ENCODE results near the gene B4GALT7.
"Not testable (repeated sequence)": the region's sequence is repeated elsewhere in the genome, so short reads cannot be mapped to it uniquely, and the experiment has no call there.

Gene B4GALT7, protein sequence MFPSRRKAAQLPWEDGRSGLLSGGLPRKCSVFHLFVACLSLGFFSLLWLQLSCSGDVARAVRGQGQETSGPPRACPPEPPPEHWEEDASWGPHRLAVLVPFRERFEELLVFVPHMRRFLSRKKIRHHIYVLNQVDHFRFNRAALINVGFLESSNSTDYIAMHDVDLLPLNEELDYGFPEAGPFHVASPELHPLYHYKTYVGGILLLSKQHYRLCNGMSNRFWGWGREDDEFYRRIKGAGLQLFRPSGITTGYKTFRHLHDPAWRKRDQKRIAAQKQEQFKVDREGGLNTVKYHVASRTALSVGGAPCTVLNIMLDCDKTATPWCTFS

DNA sequence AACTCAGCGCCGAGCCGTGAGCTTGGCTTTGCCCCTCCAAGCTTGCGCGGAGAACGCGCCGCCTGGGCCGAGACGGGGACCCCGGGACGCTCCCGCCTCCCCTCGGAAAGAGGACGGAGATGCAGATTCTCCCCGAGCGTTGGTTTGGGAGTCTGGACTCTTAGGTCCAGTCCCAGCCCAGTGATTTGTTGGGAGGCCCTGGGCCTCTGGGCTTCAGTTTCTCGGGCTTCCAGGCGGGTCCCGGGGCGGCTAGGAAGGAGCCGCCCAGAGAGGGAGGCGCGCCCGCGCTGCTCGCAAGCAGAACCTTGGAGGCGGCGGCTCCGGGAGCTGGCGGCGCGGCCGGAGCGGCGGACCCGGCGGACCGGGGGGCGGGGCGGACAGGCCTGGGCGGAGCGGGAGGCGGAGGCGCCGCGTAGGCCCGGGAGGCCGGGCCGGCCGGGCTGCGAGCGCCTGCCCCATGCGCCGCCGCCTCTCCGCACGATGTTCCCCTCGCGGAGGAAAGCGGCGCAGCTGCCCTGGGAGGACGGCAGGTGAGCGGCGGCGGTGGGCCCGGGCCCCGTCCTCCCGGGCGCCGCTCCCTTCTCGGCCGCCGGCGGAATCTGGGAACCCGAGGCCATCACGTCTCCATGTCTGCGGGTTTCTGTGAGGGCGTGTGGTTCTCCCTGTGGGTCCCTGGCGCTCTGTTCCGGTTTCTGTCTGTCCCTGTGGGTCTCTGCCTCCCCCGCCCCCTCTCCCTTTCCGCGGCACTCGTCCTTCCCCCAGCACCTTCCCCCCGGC is at the start of gene B4GALT7:
B4GALT7 (plus strand) TSS at position 402 of the 777 bp plus-strand sequence; CDS start at position 481, 79 bp downstream.
- no peak for DNase-seq

DNA sequence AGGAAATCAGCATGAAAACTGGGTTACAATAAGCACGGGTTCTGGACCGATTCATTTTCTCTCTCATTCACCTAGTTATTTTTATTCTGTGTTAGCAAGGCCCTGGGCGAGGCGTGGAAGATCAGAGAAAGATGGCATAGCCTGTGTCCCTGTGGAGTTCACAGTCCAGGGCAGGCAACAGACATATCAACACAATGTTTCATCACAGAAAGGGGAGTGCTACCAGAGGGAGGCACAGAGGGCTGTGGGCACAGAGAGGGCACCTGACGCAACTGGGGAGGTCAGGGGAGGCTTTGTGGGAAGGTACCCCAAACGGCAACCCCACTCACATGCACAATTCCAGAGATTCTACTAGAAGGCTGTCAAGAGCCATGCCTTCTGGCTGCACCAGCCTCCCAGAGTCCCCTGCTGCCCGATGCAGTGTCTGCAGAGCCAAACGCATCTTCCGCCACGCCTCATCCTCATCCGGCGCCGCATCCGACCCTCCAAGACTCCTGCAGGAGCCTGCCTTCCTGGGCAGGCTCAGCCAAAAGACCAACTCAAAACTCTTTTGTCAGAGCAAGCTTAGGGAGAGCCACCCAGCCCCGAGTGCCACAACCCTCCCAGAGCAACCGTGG is 47.0 kb upstream of the B4GALT7 start:
- DNase-seq: no peak

DNA sequence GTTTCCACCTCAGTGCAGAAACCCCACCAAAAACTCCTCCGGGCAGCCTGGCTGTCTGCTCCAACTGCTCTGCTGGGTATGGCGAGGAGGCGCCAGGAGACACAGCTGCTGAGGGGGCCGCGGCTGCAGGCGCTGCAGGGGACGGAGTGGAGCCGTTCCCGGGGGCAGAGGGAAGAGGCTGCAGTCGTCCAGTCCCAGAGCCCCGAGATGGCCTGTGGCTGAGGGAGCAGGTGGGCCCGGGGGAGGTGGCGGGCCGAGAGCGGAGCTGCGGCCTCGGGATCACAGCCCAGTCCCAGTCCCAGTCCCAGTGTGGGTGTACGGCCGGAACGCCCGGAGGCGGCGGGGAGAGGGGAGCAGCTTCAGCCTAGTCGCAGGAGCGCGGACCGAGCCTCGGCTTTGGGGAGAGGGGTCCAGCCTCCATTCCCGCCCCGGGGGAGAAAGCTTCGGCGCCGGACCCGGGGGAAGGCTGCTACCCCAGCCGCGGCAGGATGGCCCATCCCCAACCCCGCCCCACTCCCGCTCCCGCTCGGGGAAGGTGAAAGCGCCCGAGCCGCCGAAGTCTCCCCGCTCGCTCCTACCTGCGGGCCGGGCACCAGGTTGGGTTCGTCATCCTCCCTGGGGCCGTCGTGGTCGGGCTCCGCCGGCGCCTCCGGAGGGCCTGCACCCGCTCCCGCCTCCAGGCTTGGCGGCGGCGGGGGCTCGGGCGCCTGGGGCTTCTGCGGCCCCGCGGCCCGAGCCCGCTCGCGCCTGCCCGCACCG is 46.1 kb upstream of the B4GALT7 start:
- DNase-seq: no peak

DNA sequence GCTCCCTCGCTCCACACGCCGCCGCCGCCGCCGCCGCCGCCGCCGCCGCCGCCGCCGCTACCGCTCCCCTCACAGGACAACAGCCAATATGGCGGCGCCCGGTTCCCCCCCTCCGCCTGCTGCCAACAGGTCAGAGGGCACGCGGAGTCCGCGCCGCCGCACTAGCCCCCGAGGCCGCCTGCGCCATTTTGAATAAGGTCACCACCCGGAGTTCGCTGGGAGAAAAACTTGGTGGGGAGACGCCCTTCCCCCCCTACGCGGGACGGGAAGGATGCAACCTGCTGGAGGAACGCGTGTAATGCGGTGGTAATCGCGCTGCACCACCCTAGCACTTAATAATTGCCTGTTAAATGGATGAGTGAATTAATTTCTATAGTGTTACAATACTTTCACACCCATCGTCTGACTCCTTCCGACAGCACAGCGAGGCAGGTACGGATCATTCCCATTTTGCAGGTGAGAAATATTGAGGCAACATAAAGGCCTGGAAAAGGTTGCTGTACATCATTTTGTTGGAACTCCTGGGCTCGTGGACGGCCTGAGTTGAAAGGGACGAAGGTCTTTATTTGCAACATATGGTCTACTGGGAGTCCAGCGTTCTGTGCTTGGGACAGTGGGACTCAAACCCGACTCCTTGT is 45.3 kb upstream of the B4GALT7 start, which contains the start of gene FAM193B:
FAM193B (minus strand) TSS at position 90 of the 638 bp plus-strand sequence. CDS start 105 bp downstream, outside the sequence.
- DNase-seq: no peak

DNA sequence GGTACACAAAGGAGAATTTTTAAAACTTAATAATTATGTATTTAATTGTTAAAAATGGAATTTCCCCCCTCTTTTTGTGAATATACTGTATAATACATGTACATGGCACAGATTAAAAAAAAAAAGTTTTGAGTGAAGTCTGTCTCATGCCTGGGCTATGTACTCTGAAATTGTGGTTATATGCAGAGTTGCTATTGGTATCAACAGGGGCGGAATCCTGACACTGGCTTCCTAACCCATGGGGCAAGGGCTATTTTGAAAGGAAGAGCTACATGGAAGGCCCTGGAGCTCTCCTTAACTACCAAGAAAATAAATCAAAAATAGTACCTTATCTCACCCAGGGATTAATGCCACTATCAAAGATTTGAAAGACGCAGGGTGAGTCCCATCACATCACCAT is 44.7 kb upstream of the B4GALT7 start:
- DNase-seq: no peak

DNA sequence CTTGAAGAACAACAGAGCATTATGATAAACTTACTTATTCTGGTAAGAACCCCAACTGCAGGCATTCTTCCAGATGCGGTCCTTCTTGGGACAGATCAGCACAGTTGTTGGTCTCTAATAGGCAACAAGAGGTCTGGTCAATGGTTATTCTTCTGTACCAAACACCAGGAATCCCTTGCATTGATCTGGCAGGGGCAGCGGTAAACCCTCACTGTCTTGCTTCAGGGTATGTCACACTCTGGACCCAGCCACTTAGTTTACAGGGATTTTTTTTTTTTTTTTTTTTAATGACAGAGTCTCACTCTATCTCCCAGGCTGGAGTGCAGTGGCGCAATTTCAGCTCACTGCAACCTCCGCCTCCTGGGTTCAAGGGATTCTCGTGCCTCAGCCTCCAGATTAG is 44.3 kb upstream of the B4GALT7 start:
- no peak for DNase-seq

DNA sequence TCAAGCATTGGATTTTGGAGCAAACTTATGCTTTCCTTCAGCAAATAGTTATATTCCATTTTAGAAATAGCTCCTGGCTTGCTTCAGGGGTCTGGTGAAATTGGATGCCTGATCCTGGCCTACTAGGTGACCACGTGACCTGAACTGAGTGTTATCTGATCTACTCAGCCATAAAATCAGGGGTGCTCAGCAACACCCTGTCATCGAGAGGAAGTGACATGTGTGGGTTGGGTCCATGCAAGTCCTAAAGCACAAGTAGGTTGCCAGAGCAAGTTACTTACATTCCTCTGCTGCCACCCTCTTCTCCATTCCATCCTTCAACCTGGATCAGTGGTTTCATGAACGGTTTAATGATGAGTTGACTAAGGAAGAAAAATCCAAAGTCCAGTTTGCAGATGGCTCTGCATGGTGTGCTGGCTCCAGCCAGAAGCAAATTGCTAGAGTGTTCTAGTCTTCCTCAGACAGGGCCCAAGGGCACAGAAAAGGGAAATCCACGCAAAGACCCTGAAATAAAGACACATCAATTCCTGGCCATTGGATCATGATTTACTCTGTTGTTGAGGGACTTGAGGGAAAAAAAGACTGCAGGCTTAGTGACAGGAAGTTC is 42.8 kb upstream of the B4GALT7 start:
- DNase-seq: no peak

DNA sequence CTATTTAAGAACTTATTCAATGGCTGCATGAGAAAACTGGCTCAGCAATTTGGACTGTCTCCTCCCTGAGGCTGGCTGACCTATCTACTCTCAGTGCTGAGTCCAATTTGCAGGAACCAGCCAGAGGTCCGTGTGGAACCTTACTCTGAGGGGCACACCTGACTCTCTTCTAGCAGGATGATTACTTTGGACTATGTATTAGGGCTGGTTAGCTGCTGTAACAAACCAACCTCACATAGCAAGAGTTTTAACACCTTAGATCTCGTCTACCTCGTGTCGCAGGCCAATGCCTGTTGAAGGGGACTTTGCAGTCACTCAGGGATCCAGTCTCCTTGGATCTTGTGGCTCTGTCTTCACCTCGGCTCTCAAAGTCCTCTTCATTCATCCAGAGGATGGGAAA is 42.1 kb upstream of the B4GALT7 start:
- no peak for DNase-seq

DNA sequence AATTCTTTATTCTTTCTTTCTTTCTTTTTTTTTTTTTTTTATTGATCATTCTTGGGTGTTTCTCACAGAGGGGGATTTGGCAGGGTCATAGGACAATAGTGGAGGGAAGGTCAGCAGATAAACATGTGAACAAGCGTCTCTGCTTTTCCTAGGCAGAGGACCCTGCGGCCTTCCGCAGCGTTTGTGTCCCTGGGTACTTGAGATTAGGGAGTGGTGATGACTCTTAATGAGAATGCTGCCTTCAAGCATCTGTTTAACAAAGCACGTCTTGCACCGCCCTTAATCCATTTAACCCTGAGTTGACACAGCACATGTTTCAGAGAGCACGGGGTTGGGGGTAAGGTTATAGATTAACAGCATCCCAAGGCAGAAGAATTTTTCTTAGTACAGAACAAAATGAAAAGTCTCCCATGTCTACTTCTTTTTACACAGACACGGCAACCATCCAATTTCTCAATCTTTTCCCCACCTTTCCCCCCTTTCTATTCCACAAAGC is 40.4 kb upstream of the B4GALT7 start:
- DNase-seq: not testable (repeated sequence)

DNA sequence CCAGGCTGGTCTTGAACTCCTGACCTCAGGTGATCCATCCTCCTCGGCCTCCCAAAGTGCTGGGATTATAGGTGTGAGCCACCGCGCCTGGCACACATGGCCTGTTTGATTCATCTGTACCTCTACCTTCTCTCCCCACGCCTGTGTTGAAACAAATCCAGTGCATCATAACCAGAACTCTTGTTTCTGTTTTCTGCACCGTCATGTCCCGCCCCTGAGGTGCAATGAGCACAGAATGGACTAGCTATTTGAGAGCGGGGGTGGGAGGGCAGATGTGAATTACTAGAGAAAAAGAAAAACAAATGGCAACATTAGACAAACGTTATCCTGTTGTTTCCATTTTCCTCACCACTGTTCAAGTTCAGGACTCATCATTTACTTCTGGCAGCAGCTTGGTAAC is 34.9 kb upstream of the B4GALT7 start:
- DNase-seq: no peak

DNA sequence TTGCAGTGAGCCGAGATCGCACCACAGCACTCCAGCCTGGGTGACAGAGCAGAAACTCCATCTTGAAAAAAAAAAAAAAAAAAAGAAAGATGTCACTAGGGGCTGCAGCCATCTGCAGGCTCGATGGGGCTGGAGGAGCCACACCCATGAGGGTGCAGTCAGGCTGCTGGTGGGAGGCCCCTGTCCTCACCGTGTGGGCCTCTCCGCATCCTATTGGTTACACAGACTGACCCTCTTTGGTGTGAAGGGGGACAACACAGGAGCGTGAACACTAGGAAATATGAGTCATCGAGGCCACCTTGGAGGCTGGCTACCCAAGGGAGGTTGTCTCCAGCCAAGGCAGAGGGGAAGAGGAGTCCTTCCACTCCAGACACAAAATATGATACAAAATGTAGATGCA is 31.6 kb upstream of the B4GALT7 start:
- no peak for DNase-seq

DNA sequence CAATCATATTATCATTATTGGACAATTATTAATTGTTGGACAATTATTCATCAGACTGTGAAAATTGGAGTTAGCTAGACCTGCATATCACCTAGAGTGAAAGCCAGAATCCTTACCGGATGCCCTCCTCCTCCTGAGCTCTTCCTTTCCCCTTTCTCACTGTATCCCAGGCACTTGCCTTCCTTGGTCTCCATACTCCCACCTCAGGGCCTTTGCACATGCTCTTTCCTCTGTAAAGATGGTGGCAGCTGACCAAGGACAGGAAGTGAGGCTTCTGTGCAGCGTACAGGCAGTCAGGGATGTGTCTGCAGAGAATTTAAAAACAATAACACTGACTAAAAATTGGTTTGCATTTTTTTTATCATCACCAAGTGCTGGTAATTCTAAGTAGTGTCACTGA is 30.0 kb upstream of the B4GALT7 start:
- DNase-seq: no peak

DNA sequence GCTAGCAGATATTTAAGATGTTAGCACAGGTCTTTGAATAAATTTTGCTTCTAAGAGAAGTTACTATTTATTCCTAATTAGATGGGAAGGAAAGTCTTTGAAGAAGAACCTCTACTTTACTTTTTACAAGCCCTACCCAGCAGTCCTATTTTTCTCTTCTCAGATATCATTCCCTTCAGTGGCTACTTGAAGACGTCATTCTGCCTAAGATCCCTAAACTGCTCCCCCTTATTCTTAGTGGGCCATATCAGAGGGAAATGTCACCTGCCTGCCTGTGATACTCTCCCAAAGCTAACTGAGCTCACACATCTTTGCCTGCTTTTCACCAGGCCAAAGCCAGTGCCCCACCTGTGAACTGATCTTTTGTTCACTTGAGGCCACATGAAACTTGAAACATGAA is 24.4 kb upstream of the B4GALT7 start:
- no peak for DNase-seq

DNA sequence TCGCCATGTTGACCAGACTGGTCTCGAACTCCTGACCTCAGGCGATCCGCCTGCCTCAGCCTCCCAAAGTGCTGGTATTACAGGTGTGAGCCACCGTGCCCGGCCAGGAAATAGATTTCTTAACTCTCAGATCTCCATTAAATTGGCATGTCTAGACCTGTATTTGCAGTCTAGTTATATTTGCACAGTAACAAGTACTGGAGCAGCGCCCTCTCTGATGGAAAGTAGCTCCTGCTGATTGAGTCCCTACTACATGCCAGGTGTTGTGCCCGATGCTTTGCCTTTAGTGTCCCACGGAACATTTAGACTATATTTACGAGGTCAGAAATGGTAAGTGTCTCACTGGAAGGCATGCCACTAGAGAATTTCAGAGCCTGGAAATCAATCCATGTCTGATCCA is 23.8 kb upstream of the B4GALT7 start:
- no peak for DNase-seq

DNA sequence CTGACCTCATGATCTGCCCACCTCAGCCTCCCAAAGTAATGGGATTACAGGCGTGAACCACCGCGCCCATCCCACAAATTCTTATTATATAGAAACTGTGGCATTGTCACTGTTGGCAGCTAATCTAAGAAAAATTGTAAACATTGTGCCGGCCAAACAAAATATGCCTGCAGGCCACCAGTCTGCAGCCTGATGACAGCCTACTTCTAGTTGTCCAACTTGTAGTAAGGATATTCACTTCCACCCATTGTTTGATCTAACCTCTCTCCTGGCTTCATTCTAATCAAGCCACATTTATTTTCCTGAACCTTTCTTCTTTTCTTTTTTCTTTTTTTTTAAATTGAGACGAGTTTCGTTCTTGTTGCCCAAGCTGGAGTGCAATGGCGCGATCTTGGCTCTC is 21.6 kb upstream of the B4GALT7 start:
- no peak for DNase-seq

DNA sequence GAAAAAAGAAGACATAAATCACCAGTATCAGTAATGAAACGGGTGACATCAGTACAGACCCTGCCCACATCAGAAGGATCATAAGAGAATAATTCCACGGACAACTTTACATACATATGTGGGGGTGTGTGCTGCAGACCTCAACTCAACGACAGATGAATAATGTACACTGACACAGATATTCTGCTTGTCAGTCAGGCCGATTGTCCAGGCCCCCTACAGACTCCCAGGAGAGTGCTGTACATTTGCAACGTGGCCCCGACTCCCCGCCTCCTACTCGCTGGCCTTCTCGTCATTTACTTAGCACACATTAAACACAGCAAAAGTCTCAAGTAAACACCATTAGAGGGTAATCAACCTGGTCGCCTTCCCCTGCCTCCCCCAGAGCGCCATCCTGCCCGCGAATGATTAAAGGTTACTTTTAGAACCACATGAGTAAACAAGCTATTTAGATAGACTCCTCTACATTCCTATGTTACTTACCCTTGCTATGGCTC is 11.5 kb upstream of the B4GALT7 start:
- DNase-seq: no peak

DNA sequence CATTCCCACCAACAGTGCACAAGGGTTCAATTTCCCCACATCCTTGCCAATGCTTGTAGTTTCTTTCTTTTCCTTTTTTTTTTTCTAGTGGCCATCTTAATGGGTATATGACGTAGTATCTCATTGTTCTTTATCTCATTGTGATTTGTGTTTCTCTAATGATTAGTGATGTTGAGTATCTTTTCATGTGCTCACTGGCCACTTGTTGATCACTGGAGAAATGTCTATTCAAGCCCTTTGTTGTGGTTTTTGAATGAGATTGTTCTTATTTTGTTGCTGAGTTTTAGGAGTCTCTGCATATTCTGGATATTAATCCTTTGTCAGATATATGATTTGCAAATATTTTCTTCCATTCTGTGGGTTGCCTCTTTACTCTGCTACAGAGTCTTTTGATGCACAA is 9.5 kb upstream of the B4GALT7 start:
- DNase-seq: no peak

DNA sequence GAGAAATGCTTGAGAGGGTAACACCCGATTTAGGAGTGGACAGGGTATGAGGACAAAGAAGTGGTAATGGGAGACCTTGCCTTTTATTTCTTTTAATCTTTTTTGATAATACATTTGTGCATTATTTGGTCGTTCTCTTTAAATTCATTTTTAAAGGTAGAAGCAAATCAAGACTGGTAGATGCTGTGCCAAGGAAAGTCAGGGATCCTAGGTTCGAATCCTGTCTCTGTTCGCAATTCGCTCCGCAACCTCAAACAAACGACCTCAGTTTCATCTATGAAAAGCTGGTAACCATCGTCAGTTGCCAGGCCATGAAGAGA is 8.3 kb upstream of the B4GALT7 start:
- DNase-seq: no peak

DNA sequence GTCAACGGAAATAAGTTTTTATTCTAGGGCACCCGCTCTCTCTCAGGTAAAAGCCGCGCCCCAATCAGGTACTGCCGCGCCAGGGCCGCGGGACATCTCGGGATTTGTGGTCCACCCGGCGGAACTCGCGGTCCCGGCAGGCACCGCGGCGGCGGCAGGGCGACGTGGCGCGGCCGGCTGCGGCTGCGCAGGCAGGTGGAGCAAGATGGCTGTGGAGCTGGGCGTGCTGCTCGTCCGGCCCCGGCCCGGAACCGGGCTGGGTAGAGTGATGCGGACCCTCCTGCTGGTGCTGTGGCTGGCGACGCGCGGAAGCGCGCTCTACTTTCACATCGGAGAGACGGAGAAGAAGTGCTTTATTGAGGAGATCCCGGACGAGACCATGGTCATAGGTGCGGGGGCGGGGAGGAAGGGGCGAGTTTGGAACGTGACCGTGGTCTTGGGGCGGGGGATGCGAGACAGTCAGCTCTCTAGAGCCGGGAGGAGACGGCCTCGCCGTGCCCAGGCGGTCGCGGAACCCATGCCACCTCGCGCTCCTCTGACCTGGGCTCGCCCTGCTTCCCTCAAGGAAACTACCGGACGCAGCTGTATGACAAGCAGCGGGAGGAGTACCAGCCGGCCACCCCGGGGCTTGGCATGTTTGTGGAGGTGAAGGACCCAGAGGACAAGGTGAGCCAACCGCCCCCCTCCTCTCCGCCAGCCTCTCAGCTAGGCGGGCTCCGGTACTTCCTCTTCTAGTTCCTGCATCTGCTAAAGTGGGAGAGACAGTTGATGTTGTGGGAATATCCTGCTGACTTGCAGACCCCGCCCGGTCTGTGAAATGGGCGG is 7.7 kb upstream of the B4GALT7 start, which contains the start of gene TMED9:
TMED9 (plus strand) TSS at position 194 of the 825 bp plus-strand sequence; CDS start at position 206, 12 bp downstream.
- no peak for DNase-seq

DNA sequence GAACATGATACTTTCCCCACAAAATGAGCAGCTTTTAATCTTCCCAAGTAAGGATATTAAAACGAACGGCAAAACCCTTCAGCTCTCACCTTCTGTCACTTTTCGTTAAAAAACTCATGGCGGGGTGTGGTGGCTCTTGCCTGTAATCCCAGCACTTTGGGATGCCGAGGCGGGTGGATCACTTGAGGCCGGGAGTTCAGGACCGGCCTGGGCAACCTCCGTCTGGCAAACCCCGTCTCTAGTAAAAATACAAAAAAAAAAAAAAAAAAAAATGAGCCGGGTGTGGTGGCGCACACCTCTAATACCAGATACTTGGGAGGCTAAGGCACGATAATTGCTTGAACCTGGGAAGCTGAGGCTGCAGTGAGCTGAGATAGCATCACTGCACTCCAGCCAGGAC is 7.0 kb upstream of the B4GALT7 start:
- no peak for DNase-seq

DNA sequence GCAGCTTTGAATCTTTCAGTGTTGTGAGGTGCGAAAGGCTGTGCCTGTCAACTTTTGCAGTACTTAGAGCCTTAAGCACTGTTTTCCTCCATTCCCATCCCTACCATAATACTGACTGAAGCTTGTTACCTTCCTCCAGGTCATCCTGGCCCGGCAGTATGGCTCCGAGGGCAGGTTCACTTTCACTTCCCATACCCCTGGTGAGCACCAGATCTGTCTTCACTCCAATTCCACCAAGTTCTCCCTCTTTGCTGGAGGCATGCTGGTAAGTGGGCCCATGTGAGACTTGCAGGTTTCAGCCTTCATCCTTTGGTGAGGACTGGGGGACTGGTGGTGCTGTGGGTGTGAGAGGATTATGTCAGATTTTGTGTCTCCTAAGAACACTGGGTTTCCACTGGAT is 6.4 kb upstream of the B4GALT7 start:
- no peak for DNase-seq

Measured in SIG-M5 (cell line).